DMS79 treated with DMSO at 0.1 percent for 48 hours (cell line): ENCODE results near the gene NMRK1.

Experiments used
- DNase-seq: peaks from one replicate; lab custom pipeline; 2025; lab: John Stamatoyannopoulos, UW

NMRK1 gene

GRCh38 chr9:75087824-75088645 lies at the start of gene NMRK1, which contains the start of gene OSTF1:
Gene NMRK1, minus strand, starts transcription at chr9:75088155. Its CDS starts 5,040 bp downstream, at chr9:75083115.
Gene OSTF1, plus strand, starts transcription at chr9:75088514. Its CDS starts 179 bp downstream, at chr9:75088693.
- peak; percentile 55 for DNase-seq

GRCh38 chr9:75134495-75134894 lies 46.5 kb upstream of the NMRK1 start:
- DNase-seq, result no peak

- DNase-seq, result no peak
Observed at GRCh38 chr9:75133396-75133795, 45.4 kb upstream of the NMRK1 start.

- DNase-seq, result no peak
Observed at GRCh38 chr9:75132244-75132643, 44.3 kb upstream of the NMRK1 start.

DNA sequence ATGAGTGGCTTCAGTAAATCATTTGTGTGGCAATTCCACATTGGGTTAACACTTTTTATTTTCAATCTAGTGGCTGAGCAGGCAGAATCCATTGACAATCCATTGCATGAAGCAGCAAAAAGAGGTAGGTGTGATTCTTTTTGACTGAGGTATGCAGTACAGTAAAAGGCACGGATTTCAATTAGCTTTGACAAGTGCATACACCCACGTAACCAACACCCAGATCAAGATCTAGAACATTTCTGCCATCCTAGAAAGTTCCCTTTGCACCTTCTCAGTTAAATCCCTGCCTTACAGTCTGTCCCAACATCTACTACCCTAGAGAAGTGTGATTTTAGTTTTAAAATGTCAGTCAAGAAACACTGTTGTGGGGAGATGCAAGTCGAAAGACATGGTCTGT lies 43.7 kb upstream of the NMRK1 start:
- DNase-seq, result no peak

DNA sequence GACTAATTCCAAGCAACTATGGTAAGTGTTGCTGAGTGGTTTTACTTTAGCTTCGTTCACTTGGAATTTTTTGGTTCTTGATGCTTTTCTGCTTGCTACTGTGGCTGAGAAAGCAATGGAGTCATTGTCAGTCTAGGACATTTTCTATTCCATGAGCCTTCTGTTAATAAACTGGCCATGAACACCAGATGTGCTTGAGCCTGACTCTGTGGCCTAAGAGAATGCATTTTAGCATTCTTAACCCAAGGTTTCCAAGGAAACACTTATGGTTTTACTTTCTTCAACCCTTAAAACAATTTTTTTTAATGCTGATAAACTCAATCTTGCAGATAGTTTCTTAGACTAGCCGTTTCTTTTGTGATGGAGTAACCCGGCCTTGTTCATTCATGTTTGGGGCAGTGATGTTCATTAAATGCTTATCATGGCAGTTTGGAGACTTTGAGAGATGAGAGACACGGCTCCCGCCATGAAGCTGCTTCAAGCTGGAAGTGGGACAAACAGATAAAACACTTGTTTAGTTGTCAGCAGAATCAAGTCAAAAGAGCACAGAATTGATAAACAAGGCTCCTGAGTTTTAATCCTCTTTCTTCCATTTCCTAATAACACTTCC lies 42.8 kb upstream of the NMRK1 start:
- DNase-seq, result no peak

GRCh38 chr9:75130172-75130571 lies 42.2 kb upstream of the NMRK1 start:
- DNase-seq, result no peak

GRCh38 chr9:75128535-75128934 lies 40.6 kb upstream of the NMRK1 start:
- DNase-seq, result no peak

- DNase-seq, result no peak
Observed at GRCh38 chr9:75123696-75124095, 35.7 kb upstream of the NMRK1 start.

- DNase-seq, result no peak
Observed at GRCh38 chr9:75121914-75122558, 34.1 kb upstream of the NMRK1 start.

DNA sequence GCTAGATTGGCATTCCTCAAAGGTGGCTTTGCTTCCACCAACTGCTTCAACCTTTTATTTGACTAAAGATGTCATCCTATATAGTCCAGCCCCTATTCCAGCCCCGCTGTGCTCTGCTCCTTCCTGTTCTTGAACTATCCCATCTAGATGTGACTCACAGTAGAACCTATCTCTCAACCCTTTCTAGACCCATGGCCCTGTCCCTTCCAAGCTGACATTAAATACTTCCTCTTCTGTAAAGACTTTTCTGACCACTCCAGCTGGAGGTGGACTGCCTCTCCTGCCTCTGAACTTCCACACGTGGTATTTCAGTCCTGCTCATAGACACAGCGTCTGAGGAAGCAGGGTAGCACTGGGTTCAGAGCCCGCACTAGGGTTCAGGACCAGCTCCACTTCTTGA lies 32.7 kb upstream of the NMRK1 start:
- DNase-seq, result no peak

GRCh38 chr9:75117564-75117963 lies 29.6 kb upstream of the NMRK1 start:
- DNase-seq, result no peak

DNA sequence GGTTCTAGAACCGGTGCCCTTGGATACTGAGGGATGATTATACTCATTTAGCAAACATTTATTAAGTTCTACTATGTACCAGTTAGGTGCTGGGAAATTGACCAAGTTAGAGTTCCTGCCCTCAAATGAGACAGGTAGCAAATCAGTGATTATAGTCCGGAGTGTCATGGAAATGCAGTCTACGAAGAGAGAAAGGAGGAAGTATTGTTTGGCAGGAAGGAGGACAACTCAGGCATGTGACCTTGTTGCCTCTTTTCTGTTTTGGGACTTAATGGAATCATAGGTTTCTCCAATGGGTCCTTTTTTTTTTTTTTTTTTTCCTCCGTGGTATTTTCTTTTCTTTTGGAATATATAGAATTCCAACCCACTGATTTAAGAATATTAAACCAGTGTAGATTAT lies 28.4 kb upstream of the NMRK1 start:
- no peak for DNase-seq

DNA sequence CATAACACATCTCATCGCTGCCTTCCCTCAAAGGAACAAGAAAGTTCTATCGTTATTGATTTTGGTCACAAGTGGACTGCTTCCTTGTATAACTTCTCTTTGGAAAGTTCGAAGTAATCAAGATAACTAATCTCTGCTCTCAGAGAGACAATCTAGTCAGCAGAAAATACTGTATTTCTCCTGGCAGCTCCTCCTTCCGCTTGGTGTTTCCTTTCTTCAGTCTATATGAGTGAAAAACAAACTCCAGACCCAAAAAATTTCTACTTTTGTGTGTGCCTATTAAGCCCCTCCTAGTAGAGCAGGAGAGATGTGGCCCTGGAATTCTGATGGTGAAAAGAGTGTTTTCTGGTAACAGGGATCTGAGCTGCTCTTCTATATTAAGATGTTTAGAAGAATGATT lies 24.8 kb upstream of the NMRK1 start:
- no peak for DNase-seq

DNA sequence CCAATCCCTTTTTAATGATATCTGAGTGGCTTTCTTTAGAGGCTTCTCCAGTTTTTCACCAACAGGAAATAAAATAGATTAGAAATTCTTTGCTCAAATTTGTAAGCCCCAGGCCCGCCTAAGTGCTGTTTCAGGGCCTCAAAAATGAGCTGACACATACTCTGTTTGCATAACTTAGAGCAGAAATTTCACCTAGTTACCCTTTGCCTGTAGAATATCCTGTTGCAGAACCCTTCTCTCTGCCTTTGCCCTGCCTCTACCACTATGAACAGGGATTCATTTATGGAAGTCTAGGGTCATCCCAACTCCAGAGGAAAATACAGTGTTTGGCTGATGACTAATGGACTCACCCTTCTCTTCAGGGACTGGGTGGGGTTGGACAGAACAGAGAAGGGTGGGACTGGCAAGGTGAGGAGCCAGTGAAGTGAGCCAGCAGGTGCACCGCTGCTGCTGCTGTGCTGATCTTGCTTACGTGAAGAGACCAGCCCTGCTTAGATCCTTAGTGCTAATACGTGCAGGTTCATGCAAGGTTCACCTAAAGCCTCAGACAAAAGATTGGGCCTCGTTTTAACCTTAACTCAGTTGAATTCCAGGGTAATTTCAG lies 23.2 kb upstream of the NMRK1 start:
- DNase-seq, result no peak

- no peak for DNase-seq
Observed at GRCh38 chr9:75109210-75109839, 21.4 kb upstream of the NMRK1 start.

DNA sequence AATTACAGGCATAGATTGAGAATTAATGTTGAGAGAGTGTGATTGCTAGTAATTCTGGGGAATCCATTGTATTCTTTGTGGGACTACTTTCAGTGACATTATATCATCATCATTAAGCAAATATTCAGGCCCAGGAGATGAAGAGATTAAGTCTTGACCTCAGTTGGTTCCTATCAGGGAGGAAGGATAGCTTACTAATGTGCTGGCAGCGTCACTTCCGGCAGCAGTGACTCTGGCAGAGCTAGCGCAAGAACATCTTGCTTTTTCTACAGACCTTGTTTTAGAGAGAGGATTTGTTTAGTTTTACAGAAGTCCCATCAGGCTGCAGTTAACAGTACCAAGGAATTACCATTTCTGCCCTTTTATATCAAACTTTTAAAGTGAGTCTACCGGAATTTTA lies 20.6 kb upstream of the NMRK1 start:
- DNase-seq, result no peak

GRCh38 chr9:75106857-75107256 lies 18.9 kb upstream of the NMRK1 start:
- DNase-seq, result no peak

DNA sequence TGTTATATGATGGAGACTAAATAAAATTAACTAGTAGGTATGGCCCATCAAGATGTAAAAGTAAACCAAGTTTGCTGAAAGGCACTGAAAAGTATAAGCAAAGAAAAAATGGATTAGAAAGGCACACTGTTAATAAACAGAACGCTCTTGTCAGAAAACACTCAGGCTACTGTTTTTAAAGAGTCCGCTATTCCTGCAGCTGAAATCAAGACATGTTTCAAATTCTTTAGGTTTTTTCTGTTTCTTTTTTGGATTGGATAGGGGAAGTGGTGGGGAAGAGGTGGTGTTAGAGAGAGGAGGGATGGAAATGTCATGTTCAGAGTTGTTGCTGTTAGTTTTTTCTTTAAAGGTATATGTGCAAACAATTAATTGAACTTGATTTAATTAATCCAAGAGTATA lies 17.9 kb upstream of the NMRK1 start:
- no peak for DNase-seq

DNA sequence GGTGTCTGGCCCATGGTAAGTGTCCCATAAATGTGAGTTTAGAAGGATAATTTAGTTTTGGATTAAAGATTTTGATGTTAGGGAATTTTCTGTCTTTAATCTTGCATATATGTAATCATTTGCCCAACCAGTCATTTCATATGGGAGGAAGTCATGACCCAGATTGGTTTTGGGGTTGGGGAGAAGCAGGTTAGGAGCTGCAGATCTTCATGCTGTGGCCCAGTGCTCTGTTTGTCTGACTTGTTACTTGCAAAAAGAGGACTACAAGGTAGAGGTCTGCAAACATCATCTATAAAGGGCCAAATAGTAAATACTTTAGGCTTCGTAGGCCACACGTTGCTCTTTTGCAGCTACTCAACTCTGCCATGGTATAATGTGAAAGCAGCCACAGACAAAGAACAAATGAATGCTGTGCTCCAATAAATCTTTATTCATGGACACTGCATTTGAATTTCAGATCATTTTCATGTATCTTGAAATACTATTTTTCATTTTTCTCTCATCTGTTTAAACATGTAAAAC lies 17.1 kb upstream of the NMRK1 start:
- DNase-seq, result no peak

DNA sequence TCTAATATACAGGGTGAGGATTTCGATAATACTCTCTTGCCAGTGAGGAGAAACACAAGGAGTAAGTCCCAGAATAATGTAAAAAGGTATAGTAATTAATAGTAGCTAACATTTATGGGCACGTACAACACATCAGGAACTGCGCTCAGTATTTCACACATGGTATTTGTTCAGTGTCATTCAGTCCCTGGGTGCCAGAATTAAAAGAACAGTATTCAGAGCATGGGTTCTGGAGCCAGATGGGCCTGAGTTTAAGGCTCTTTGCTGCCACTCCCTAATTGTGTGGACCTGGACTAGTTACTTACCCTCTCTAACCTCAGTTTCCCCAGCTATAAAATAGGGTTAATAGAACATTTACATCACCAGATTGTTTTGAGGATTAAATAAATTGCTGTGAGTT lies 16.7 kb upstream of the NMRK1 start:
- DNase-seq, result no peak

GRCh38 chr9:75102177-75102790 lies 14.3 kb upstream of the NMRK1 start:
- no peak for DNase-seq
